Bronchial epithelial cell (primary cell): ENCODE measurements around the gene LBHD2. TPM values are rescaled to one million over a fixed set of nuclear protein-coding genes. Genes with fewer than 3 reads are reported as not detected.
A peak's percentile ranks its signal among the peaks of the same experiment; 100 is the strongest.

Source experiments
- DNase-seq: peaks from one replicate; pipeline ENCODE4 v3.0.0-alpha.2; 2010; ENCODE audit warnings: low read depth
- FAIRE-seq: peaks from 2 replicates; lab custom pipeline; 2011; peaks lifted over from hg19 to GRCh38; lab: Jason Lieb, UNC
- H3K27me3 ChIP-seq: 2 replicates; pipeline ENCODE4 v1.5.1; 2011; ENCODE audit warnings: low read length; ENCODE audit not compliant: control insufficient read depth, insufficient read depth
- H3K36me3 ChIP-seq: 2 replicates; pipeline ENCODE4 v1.5.1; 2011; ENCODE audit warnings: low read length; ENCODE audit not compliant: control insufficient read depth, insufficient read depth
- H3K4me3 ChIP-seq: 2 replicates; pipeline ENCODE4 v1.5.1; 2011; ENCODE audit warnings: mild to moderate bottlenecking, low read depth, low read length, control low read depth
- CTCF ChIP-seq: IDR thresholded peaks from 2 replicates; pipeline ENCODE4 v1.5.1; 2011; ENCODE audit warnings: mild to moderate bottlenecking, moderate library complexity, low read length, control low read depth, inconsistent platforms; ENCODE audit not compliant: insufficient read depth, severe bottlenecking
- total RNA-seq: library from RNA; depleted of rRNA; stranded (reverse); fragments of >200 nt; gene quantifications from 2 replicates; pipeline ENCODE4 v1.2.1, GENCODE V29; 2014

Gene LBHD2
- total RNA-seq, 1 donor from 2014 or later = not detected

- H3K27me3 ChIP-seq = no peaks in the 10 kb centered on the region
- no peak overlapping the region for H3K4me3 ChIP-seq
- DNase-seq (no peak), FAIRE-seq (no peak)
- H3K36me3 ChIP-seq = peaks cover 4% of the 10 kb centered on the region
- TF ChIP-seq CTCF = no peak
Measured at GRCh38 chr14:103052407-103052806, 31.6 kb upstream of the LBHD2 start.

GRCh38 chr14:103055695-103056094, 28.3 kb upstream of the LBHD2 start:
- FAIRE-seq = no peak
- H3K4me3 ChIP-seq = peak overlapping the region; percentile 98
- TF ChIP-seq CTCF = no peak
- no peak for DNase-seq
- peaks cover 3% of the 10 kb centered on the region for H3K36me3 ChIP-seq
- no peaks in the 10 kb centered on the region for H3K27me3 ChIP-seq

- Histone ChIP-seq H3K36me3 (peaks cover 3% of the 10 kb centered on the region), H3K27me3 (no peaks in the 10 kb centered on the region), H3K4me3 (peak overlapping the region; percentile 98)
- DNase-seq = peak; percentile 30
- no peak for FAIRE-seq
- no peak for TF ChIP-seq CTCF
Measured at GRCh38 chr14:103056322-103057027, 27.5 kb upstream of the LBHD2 start.

GRCh38 chr14:103057028-103057371, 27.0 kb upstream of the LBHD2 start:
- peaks cover 3% of the 10 kb centered on the region for H3K36me3 ChIP-seq
- no peak for TF ChIP-seq CTCF
- no peak for DNase-seq
- peak overlapping the region; percentile 98 for H3K4me3 ChIP-seq
- no peaks in the 10 kb centered on the region for H3K27me3 ChIP-seq
- FAIRE-seq = no peak

- FAIRE-seq (no peak), DNase-seq (peak; percentile 75)
- H3K27me3 ChIP-seq = no peaks in the 10 kb centered on the region
- peaks cover 3% of the 10 kb centered on the region for H3K36me3 ChIP-seq
- peak within 1 kb of the TSS; percentile 98 for H3K4me3 ChIP-seq
- TF ChIP-seq CTCF = no peak
Measured at GRCh38 chr14:103057372-103058163, 26.4 kb upstream of the LBHD2 start, which contains the start of gene CDC42BPB. Gene CDC42BPB, minus strand, starts transcription at chr14:103057549. Its CDS starts 376 bp downstream, at chr14:103057173.
